ENCODE measurements around the gene TBC1D22B. TPM values are rescaled to one million over a fixed set of nuclear protein-coding genes. Genes with fewer than 3 reads are reported as not detected.

TBC1D22B gene
- polyA plus RNA-seq, 1 of the 3 experiments (the other 2 are of a cell fraction), result 5.3 TPM

DNA sequence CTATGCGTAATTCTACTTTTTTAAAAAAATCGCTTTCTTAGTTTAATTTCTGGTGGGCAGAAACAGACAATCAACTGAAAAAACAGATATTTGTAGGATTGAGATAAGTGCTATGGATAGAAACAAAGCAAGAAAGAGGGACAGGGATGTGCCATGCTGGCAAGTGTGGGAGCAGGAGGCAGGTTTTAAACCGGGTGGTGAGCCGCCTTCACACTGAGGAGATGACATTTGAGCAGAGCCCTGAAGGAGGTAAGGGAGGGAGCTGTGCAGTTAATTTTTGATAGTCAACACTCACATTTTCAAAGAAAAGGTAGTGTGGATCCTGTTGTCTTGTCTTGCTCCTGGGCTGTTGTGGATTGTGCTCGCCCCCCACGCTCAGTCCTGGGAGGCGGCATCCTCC lies 47.2 kb downstream of the TBC1D22B start (continued):
- TF ChIP-seq, protein P1, sequence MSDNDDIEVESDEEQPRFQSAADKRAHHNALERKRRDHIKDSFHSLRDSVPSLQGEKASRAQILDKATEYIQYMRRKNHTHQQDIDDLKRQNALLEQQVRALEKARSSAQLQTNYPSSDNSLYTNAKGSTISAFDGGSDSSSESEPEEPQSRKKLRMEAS (IDR thresholded peaks at IDR 0.05; ENCODE audit: low read depth), result no peak
- TF ChIP-seq NRF1 (IDR thresholded peaks at IDR 0.05; ENCODE audit: low read depth, low read length), result no peak
- no peak for TF ChIP-seq MXI1 (IDR thresholded peaks at IDR 0.05; ENCODE audit: low read depth, low read length)
- TF ChIP-seq SIN3A (IDR thresholded peaks at IDR 0.05; ENCODE audit: borderline replicate concordance, low read depth, low read length), result no peak
- TF ChIP-seq EP300 (IDR thresholded peaks at IDR 0.05; ENCODE audit: borderline replicate concordance in 1 of 2, low read depth in 1 of 2, low read length in 1 of 2), result no peak
- no peak for TF ChIP-seq JUND (IDR thresholded peaks at IDR 0.05)

DNA sequence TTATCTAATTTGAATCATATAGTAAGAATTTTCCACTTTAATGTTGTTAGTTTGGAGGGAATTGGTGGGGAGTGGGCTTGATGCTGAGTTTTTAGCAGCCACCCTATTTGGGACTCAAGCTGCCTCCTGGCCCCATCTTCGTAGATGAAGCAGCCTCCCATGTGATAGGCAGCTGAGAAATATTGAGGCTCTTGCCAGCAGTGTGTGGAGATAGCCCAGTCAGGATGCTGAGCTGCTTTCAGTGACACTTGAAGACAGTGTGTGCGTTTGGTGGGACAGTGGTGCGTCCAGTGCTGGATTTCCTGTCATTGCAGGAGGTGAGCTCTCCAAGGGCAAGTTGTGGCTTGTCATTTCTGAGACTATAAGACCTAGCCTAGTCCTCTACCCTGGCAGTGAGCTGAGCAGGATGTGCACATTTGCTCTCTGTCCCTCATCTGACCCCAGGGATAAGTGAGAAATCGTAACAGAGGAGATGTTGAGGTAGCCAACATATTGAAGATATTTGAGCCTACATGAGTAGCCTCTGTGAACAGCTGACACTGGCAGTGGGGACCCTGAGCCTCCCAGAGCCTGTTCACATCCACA lies 48.4 kb downstream of the TBC1D22B start:
- TF ChIP-seq YY1 (IDR thresholded peaks at IDR 0.05; ENCODE audit: low read depth) (no peak), POLR2AphosphoS5 (IDR thresholded peaks at IDR 0.05; ENCODE audit: low read depth, low read length) (no peak), TCF12 (IDR thresholded peaks at IDR 0.05) (no peak), RFX5 (IDR thresholded peaks at IDR 0.05; ENCODE audit: low read length) (no peak), SMC3 (IDR thresholded peaks at IDR 0.05; ENCODE audit: low read depth, low read length) (no peak), NFIC (IDR thresholded peaks at IDR 0.05; ENCODE audit: borderline replicate concordance) (no peak), EZH2phosphoT487 (IDR thresholded peaks at IDR 0.05; ENCODE audit: borderline replicate concordance, low read depth) (no peak)
- TF ChIP-seq, protein P2, sequence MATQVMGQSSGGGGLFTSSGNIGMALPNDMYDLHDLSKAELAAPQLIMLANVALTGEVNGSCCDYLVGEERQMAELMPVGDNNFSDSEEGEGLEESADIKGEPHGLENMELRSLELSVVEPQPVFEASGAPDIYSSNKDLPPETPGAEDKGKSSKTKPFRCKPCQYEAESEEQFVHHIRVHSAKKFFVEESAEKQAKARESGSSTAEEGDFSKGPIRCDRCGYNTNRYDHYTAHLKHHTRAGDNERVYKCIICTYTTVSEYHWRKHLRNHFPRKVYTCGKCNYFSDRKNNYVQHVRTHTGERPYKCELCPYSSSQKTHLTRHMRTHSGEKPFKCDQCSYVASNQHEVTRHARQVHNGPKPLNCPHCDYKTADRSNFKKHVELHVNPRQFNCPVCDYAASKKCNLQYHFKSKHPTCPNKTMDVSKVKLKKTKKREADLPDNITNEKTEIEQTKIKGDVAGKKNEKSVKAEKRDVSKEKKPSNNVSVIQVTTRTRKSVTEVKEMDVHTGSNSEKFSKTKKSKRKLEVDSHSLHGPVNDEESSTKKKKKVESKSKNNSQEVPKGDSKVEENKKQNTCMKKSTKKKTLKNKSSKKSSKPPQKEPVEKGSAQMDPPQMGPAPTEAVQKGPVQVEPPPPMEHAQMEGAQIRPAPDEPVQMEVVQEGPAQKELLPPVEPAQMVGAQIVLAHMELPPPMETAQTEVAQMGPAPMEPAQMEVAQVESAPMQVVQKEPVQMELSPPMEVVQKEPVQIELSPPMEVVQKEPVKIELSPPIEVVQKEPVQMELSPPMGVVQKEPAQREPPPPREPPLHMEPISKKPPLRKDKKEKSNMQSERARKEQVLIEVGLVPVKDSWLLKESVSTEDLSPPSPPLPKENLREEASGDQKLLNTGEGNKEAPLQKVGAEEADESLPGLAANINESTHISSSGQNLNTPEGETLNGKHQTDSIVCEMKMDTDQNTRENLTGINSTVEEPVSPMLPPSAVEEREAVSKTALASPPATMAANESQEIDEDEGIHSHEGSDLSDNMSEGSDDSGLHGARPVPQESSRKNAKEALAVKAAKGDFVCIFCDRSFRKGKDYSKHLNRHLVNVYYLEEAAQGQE (IDR thresholded peaks at IDR 0.05; ENCODE audit: low read depth, low read length), result no peak
- TF ChIP-seq, protein P3, sequence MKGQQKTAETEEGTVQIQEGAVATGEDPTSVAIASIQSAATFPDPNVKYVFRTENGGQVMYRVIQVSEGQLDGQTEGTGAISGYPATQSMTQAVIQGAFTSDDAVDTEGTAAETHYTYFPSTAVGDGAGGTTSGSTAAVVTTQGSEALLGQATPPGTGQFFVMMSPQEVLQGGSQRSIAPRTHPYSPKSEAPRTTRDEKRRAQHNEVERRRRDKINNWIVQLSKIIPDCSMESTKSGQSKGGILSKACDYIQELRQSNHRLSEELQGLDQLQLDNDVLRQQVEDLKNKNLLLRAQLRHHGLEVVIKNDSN (IDR thresholded peaks at IDR 0.05; ENCODE audit: borderline replicate concordance, low read depth), result no peak
- TF ChIP-seq, protein P4, sequence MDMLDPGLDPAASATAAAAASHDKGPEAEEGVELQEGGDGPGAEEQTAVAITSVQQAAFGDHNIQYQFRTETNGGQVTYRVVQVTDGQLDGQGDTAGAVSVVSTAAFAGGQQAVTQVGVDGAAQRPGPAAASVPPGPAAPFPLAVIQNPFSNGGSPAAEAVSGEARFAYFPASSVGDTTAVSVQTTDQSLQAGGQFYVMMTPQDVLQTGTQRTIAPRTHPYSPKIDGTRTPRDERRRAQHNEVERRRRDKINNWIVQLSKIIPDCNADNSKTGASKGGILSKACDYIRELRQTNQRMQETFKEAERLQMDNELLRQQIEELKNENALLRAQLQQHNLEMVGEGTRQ (IDR thresholded peaks at IDR 0.05; ENCODE audit: borderline replicate concordance, low read depth, low read length), result no peak
- TF ChIP-seq, protein P1 (IDR thresholded peaks at IDR 0.05; ENCODE audit: low read depth), result no peak
- Histone ChIP-seq H3K4me2 (no peak overlapping the region), H3K9ac (no peak overlapping the region), H2AFZ (ENCODE audit: low read depth) (no peak overlapping the region), H4K20me1 (ENCODE audit: insufficient read depth) (no peaks in the 10 kb centered on the region), H3K79me2 (ENCODE audit: insufficient read depth) (no peaks in the 10 kb centered on the region), H3K36me3 (replicated peaks in 1 of 2; ENCODE audit: control insufficient read depth in 1 of 2, insufficient read depth in 2 of 2, low read length in 1 of 2) (peaks cover 10 to 30% of the 10 kb centered on the region in 2 experiments), H3K9me2 (no peaks in the 10 kb centered on the region), H3K9me3 (no peaks in the 10 kb centered on the region), H3K4me1 (ENCODE audit: control insufficient read depth in 1 of 2, insufficient read depth in 2 of 2, low read depth in 1 of 2, low read length in 1 of 2) (peaks cover 2 to 13% of the 10 kb centered on the region in 2 experiments), H3F3A (replicated peaks; ENCODE audit: insufficient read depth) (peaks cover 2% of the 10 kb centered on the region), H3K27me3 (ENCODE audit: insufficient read depth) (no peaks in the 10 kb centered on the region), H3K27ac (ENCODE audit: low read depth in 2 of 2, low read length in 1 of 2) (no peak overlapping the region), H3K4me3 (ENCODE audit: low read depth in 2 of 2, low read length in 1 of 2) (no peak overlapping the region)
- WGBS (ENCODE audit: low lambda C conversion rate), result 100% methylated on average over 4 of the region's 4 CpGs
- ChIA-PET CTCF (interaction anchor here (0.5 to 5.9 kb wide), 2 partner anchors 8 to 48 kb away, joined by 3 to 43 read pairs; no protein-coding TSS in a partner anchor), POLR2A (no interaction called here)
- no peak for DNase-seq
